ENCODE measurements around the gene SLC25A19.

- no peak for TF ChIP-seq POLR2AphosphoS5 (IDR thresholded peaks at IDR 0.05)
- TF ChIP-seq CTCF (IDR thresholded peaks at IDR 0.05) = no peak
- no peak for TF ChIP-seq POLR2A (IDR thresholded peaks at IDR 0.05)
These were observed 29.0 kb upstream of the SLC25A19 start for GRCh38 chr17:75318211-75318610.

Measured in upper lobe of left lung (tissue), 4 donors.